ENCODE results near the gene ZNF408.

The ZNF408 gene

DNA sequence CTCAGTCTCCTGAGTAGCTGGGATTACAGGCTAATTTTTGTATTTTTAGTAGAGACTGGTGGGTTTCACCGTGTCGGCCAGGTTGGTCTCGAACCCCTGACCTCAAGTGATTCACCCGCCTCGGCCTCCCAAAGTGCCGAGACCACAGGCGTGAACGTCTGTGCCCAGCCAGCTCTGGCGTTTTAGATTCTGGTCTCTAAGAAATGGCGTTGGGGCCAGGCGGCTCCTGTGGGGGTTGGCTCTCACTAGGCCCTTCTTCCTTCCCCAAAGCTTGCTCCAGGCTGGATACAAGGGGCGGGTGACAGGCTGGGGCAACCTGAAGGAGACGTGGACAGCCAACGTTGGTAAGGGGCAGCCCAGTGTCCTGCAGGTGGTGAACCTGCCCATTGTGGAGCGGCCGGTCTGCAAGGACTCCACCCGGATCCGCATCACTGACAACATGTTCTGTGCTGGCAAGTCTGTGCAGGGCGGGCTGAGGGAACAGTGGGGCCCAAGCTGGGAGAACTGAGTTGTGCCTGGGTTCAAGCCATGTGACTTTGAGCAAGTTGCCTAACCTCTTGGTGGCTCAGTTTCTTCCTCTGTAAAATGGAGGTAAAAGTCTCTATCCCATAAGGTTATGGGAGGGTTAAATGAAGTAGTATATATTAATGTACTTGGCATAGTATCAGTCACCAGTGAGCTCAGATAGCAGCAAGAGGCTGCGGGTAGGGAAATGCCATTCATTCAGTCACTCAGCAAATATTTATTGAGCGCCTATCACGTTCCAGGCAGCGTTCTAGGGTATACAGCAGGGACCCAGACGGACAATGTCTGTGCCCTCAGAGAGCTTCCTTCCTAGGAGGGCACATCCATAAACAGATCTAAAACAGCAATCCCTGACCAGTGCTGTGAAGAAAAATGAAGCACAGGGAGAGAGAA is 28.5 kb downstream of the ZNF408 start:
- DNase-seq, result no peak

DNA sequence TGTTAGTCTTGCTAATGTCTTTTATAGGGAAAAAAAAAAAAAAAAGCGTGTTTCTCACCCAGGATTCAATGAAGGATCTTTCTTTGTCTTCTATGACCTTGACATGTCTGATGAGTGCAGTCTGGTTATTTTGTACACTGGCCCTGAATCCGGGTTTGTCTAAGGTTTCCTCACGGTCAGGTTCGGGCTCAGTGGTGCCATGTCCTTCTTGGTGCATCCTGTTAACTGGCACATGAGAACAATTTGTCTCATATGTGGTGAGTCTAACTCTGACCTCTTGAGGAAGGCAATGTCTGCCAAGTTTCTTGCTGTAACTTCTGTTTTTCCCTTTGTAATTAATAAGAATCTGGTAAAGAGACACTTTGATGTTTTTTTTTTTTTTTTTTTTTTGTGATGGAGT is 30.7 kb downstream of the ZNF408 start:
- no peak for DNase-seq

DNA sequence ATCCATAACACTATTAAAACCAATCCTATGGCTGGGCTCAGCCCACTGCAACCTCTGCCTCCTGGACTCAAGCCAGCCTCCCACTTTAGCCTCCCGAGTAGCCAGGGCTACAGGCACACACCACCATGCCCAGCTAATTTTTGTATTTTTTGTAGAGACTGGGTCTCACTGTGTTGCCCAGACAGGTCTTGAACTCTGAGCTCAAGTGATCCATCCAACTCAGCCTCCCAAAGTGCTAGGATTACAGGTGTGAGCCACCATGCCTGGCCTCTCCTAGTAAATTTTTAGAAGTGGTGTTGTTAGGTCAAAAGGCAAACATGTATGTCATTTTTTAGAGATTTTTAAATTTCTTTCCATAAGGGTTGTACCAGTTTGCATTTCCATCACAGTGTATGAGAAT is 32.4 kb downstream of the ZNF408 start:
- DNase-seq, result no peak

DNA sequence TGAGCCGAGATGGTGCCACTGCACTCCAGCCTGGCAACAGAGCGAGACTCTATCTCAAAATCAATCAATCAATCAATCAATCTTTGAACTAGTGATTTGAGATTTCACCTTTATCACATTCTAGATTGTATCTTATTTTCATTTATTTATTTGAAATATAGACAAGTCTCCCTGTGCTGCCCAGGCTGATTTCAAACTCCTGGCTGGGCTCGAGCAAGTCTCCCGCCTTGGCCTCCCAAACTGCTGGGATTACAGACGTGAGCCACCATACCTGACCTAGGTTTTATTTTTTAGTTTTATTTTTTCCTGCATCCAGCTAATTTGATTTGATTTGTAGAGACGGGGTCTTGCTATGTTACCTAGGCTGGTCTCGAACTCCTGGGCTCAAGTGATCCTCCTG is 35.3 kb downstream of the ZNF408 start:
- DNase-seq, result no peak

DNA sequence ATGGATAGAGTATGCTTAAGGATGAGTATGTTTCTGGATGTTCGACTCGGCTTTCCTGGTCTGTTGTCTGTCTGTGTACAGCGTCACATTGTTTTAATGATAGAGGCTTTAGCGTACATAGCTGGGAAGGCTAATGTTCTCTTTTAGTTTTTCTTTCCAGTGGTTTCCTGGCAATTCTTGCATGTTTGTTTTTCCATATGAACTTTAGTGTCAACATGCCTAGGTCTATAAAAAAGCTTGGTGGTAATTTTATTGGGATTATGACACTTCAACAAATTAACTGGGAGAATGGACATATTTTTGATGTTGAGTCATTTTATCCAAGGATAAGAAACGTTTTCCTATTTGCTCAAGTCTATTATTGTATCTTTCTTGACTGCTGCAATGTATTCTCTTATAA is 35.8 kb downstream of the ZNF408 start:
- no peak for DNase-seq

DNA sequence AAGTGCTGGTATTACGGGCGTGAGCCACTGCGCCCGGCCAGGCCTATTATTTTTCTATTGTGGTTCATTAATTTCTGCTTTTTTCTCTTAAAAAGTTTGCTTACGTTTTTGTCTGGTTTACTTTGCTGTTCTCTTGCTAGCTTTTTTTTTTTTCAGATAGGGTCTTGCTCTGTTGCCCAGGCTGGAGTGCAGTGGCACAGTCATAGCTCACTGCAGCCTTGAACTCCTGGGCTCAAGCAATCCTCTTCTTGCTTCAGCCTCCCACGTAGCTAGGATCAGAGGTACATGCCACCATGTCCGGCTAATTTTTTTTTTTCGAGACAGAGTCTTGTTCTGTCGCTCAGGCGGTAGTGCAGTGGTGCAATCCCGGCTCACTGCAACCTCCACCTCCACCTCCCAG is 36.9 kb downstream of the ZNF408 start:
- DNase-seq, result no peak

DNA sequence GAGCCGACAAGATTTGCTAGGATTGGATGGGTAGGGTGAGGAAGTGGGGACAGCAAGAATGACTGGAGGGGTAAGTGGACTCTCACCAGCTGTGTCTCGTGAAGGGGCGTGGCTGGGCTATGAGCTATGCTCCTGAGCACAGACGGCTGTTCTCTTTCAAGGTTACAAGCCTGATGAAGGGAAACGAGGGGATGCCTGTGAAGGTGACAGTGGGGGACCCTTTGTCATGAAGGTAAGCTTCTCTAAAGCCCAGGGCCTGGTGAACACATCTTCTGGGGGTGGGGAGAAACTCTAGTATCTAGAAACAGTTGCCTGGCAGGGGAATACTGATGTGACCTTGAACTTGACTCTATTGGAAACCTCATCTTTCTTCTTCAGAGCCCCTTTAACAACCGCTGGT is 38.1 kb downstream of the ZNF408 start:
- no peak for DNase-seq

DNA sequence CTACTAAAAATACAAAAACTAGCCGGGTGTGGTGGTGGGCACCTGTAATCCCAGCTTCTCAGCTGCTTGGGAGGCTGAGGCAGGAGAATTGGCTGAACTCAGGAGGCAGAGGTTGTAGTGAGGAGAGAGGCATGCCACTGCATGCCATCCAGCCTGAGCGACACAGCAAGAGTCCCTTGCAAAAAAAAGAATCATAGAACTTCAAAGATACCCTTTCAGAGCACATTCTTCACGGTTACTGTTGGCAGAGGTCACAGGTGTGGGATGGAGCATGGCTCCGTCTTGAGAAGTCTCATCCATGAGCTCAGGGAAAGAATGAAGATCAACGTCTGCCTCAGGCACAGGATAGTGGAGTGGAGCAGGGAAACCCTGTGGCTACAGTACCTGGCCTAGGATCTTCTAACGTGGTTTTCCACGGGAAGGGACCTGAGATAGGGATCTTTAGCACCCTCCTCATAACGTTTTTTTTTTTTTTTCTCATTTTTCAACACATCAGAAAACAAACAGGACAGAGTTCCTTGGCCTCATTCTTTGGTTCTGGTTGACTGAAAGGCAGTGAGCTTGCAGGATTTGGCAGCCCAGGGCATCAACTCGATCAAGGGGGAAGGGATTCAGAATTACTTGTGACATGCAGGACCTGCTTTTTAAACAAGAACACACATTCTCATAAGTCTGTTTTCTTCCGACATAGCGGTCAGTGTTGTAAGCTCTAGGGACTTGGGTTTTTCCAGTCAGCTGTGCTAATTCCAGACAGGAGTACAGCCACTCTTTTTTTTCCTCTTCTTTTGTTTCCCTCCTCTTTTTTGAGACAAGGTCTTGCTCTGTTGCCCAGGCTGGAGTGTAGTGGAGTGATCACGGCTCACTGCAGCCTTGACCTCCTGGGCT is 41.0 kb downstream of the ZNF408 start:
- DNase-seq, result no peak

DNA sequence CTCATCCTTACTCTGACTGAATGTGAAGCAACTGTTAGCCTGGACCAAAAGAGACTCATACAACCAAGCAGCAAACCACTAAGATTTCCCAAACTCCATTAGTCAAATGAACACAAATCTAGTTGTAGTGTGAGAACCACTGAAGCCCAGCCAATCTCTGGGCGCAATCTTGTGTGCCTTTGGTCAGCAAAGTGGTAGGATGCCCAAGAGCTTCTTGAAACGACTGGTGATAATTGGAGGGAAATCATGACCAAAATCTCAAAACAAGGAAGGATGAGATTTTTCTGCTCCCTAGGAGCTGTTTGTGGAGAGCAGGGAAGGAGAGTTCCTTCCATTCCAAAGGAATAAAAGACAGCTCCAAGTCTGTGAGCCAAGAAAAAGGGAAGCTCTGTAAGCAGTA is 42.2 kb downstream of the ZNF408 start:
- DNase-seq, result no peak

DNA sequence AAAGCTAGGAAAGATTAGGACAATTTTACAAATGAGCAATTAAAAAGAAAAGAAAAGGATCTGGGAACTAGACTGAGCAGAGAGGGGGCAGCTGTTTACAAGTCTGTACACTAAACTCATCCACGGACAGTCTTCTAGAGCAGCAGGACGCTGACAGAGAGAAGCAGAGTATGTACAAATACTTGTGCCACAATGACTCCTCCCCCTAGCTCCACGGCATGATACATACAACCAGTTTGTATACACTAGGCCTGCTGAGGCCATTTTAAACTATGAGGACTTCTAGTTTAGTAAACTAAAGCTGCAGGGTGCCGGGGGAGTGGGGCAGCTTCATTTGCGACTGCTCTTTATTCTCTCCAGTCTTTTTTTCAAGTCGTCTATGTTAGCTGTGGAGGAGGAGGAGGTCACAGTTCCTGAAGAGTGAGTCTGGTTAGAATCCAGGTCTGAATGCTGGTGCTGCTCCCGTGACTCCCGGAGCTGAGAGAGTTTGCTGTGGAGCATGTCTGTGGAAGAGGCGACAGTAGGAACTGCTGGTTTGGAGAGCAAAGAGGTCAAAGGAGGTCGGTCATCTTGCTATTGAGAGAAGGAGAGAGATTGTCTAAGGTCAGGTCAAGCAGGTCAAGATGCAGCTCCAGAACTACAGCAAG is 43.0 kb downstream of the ZNF408 start:
- no peak for DNase-seq

DNA sequence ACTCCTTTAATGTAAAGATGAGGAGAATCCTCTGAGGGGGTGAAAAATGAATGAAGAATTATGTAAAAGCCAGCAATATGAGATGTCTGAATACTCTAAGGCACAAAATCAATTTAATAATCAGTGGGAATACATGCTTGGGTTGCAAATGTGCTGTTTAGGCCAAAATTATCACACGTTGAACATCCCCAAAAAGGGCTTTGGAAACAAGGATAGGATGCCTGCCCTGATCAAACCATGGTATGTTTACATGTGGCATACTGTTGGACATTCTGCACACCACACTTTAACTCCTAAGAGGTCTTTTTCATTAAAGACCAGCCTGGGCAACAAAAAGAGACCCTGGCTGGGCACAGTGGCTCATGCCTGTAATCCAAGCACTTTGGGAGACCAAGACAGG is 44.5 kb downstream of the ZNF408 start:
- no peak for DNase-seq

DNA sequence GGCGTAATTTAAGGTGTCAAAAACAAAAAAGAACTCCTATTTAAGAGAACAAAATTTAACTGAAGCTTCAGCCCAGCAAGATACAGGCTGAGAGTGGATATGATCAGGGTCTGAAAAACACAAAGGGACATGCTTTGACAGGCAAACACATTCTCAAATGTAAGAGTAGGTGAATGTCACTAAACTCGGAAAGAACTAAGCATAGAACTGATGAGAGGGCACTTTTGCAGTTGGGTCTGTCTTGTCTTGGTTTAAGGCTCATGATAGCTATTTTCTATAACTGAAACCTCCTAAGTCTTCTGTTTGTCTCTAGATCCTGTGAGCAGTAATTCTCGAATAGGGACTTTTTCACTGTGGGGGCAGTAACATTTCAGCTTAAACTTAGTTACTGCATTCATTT is 45.2 kb downstream of the ZNF408 start:
- no peak for DNase-seq

DNA sequence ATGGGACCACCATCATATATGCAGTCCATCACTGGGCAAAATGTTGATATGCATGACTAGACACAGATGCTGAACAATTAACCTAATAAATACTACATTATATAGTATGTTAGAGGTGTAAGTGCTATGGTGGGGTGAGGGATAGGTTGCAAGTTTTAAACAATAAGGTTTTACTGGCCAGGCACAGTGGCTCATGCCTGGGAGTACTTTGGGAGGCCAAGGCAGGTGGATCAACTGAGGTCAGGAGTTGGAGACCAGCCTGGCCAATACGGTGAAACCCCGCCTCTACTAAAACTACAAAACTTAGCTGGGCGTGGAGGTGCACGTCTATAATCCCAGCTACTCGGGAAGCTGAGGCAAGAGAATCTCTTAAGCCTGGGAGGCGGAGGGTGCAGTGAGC is 46.3 kb downstream of the ZNF408 start:
- no peak for DNase-seq

Data from stimulated activated naive CD4-positive, alpha-beta T cell treated with Interleukin-2 at 50 U/mL for 16 hours (primary cell).